ENCODE data around the gene COL1A1. TPM values are rescaled to one million over a fixed set of nuclear protein-coding genes. Genes with fewer than 3 reads are reported as not detected.

COL1A1 gene
- total RNA-seq, 1 experiment from 2014 or later = 20.7 TPM

- no peaks in the 10 kb centered on the region for H3K27me3 ChIP-seq (ENCODE audit: insufficient read depth, low read depth)
- no TSS peak for BruUV-seq (replicated peaks)
- H3K4me3 ChIP-seq = no peak overlapping the region
- H3K4me1 ChIP-seq (replicated peaks; ENCODE audit: insufficient read depth) = peaks cover 14% of the 10 kb centered on the region
- no peak overlapping the region for H2AFZ ChIP-seq
- no peaks in the 10 kb centered on the region for H3K9me2 ChIP-seq (ENCODE audit: insufficient read depth)
- no peak overlapping the region for H3K27ac ChIP-seq
- H3K79me2 ChIP-seq (ENCODE audit: low read depth) = no peaks in the 10 kb centered on the region
- no peak overlapping the region for H3K4me2 ChIP-seq
- ChIA-PET POLR2A (ENCODE audit: unreplicated experiment) (no interaction called here), CTCF (no interaction called here)
- TF ChIP-seq EZH2 (IDR thresholded peaks at IDR 0.05; ENCODE audit: low read depth) (no peak), CTCF (conservative IDR thresholded peaks at IDR 0.05) (no peak)
- no peaks in the 10 kb centered on the region for H3K36me3 ChIP-seq (ENCODE audit: low read depth)
- no peaks in the 10 kb centered on the region for H4K20me1 ChIP-seq (ENCODE audit: insufficient read depth)
- H3K9me3 ChIP-seq (ENCODE audit: insufficient read depth, low read depth) = no peaks in the 10 kb centered on the region
- no peaks in the 10 kb centered on the region for H3F3A ChIP-seq (ENCODE audit: insufficient read depth, low read depth)
- intact Hi-C loops (cut with micrococcal nuclease; ENCODE audit: unreplicated experiment) = no loop called here
- no peak for DNase-seq
Measured at GRCh38 chr17:50185631-50186471, 15.6 kb downstream of the COL1A1 start.

GRCh38 chr17:50184611-50185398 is 16.6 kb downstream of the COL1A1 start:
- BruUV-seq (replicated peaks) = no TSS peak
- H3K4me1 ChIP-seq (replicated peaks; ENCODE audit: insufficient read depth) = peaks cover 14% of the 10 kb centered on the region
- no peaks in the 10 kb centered on the region for H3F3A ChIP-seq (ENCODE audit: insufficient read depth, low read depth)
- H3K27ac ChIP-seq = no peak overlapping the region
- no peaks in the 10 kb centered on the region for H3K9me2 ChIP-seq (ENCODE audit: insufficient read depth)
- no peak overlapping the region for H2AFZ ChIP-seq
- TF ChIP-seq EZH2 (IDR thresholded peaks at IDR 0.05; ENCODE audit: low read depth) (no peak), CTCF (conservative IDR thresholded peaks at IDR 0.05) (no peak)
- intact Hi-C loops (cut with micrococcal nuclease; ENCODE audit: unreplicated experiment) = no loop called here
- H3K9me3 ChIP-seq (ENCODE audit: insufficient read depth, low read depth) = no peaks in the 10 kb centered on the region
- H3K36me3 ChIP-seq (ENCODE audit: low read depth) = no peaks in the 10 kb centered on the region
- POLR2A ChIA-PET (ENCODE audit: unreplicated experiment) = no interaction called here
- H3K4me3 ChIP-seq = no peak overlapping the region
- CTCF ChIA-PET = interaction anchor here (0.7 kb wide), 1 partner anchor 252 kb away, joined by 3 read pairs; no protein-coding TSS in a partner anchor
- no peaks in the 10 kb centered on the region for H3K27me3 ChIP-seq (ENCODE audit: insufficient read depth, low read depth)
- DNase-seq = peak; percentile 45 to 71
- no peaks in the 10 kb centered on the region for H3K79me2 ChIP-seq (ENCODE audit: low read depth)
- no peaks in the 10 kb centered on the region for H4K20me1 ChIP-seq (ENCODE audit: insufficient read depth)
- H3K4me2 ChIP-seq = peak overlapping the region; percentile 66

GRCh38 chr17:50184064-50184463 is 17.4 kb downstream of the COL1A1 start:
- H3K4me1 ChIP-seq (replicated peaks; ENCODE audit: insufficient read depth) = peaks cover 16% of the 10 kb centered on the region
- no peak overlapping the region for H3K27ac ChIP-seq
- no peaks in the 10 kb centered on the region for H3K9me2 ChIP-seq (ENCODE audit: insufficient read depth)
- BruUV-seq (replicated peaks) = no TSS peak
- TF ChIP-seq CTCF (conservative IDR thresholded peaks at IDR 0.05) (no peak; the same call in 1 of the 2 replicates), EZH2 (IDR thresholded peaks at IDR 0.05; ENCODE audit: low read depth) (no peak)
- H3K4me2 ChIP-seq = peak overlapping the region; percentile 14; the same call in 1 of the 2 replicates
- H4K20me1 ChIP-seq (ENCODE audit: insufficient read depth) = no peaks in the 10 kb centered on the region
- no peak for DNase-seq
- no peak overlapping the region for H2AFZ ChIP-seq
- ChIA-PET POLR2A (ENCODE audit: unreplicated experiment) (no interaction called here), CTCF (interaction anchor here (0.7 kb wide), 1 partner anchor 253 kb away, joined by 3 read pairs; no protein-coding TSS in a partner anchor)
- H3K9me3 ChIP-seq (ENCODE audit: insufficient read depth, low read depth) = no peaks in the 10 kb centered on the region
- H3F3A ChIP-seq (ENCODE audit: insufficient read depth, low read depth) = peaks cover 5% of the 10 kb centered on the region
- intact Hi-C loops (cut with micrococcal nuclease; ENCODE audit: unreplicated experiment) = no loop called here
- no peak overlapping the region for H3K4me3 ChIP-seq
- no peaks in the 10 kb centered on the region for H3K27me3 ChIP-seq (ENCODE audit: insufficient read depth, low read depth)
- H3K79me2 ChIP-seq (ENCODE audit: low read depth) = no peaks in the 10 kb centered on the region
- no peaks in the 10 kb centered on the region for H3K36me3 ChIP-seq (ENCODE audit: low read depth)
